GM19463 (cell line): Measurements from ENCODE around the gene CABLES1.
"Not testable (repeated sequence)": the region's sequence is repeated elsewhere in the genome, so short reads cannot be mapped to it uniquely, and the experiment has no call there.

Experiments used
- ATAC-seq: cut with Tn5 transposase; IDR thresholded peaks from one replicate; pipeline ENCODE4 v1.9.1; 2021; ENCODE audit warnings: mild to moderate bottlenecking, moderate library complexity; ENCODE audit not compliant: unreplicated experiment

CABLES1 gene

GRCh38 chr18:23259701-23260681 is 124.7 kb downstream of the CABLES1 start:
- ATAC-seq: peak; percentile 70

GRCh38 chr18:23260926-23261590 is 125.8 kb downstream of the CABLES1 start:
- ATAC-seq: no peak

GRCh38 chr18:23263551-23264235 is 128.4 kb downstream of the CABLES1 start:
- no peak for ATAC-seq

- no peak for ATAC-seq
These were observed 130.6 kb downstream of the CABLES1 start for GRCh38 chr18:23265682-23266399.

- peak; percentile 67 for ATAC-seq
These were observed 131.6 kb downstream of the CABLES1 start for GRCh38 chr18:23266717-23267446.

- no peak for ATAC-seq
These were observed 132.1 kb downstream of the CABLES1 start for GRCh38 chr18:23267447-23267776.

GRCh38 chr18:23268641-23269040 is 133.4 kb downstream of the CABLES1 start:
- no peak for ATAC-seq

- ATAC-seq: not testable (repeated sequence)
These were observed 133.8 kb downstream of the CABLES1 start for GRCh38 chr18:23269068-23269467.

GRCh38 chr18:23269928-23270327 is 134.6 kb downstream of the CABLES1 start:
- no peak for ATAC-seq

- ATAC-seq: no peak
These were observed 135.8 kb downstream of the CABLES1 start for GRCh38 chr18:23270986-23271680.

- no peak for ATAC-seq
These were observed 137.4 kb downstream of the CABLES1 start for GRCh38 chr18:23272498-23273232.

GRCh38 chr18:23273443-23273966 is 138.2 kb downstream of the CABLES1 start:
- ATAC-seq: no peak

- no peak for ATAC-seq
These were observed 139.6 kb downstream of the CABLES1 start for GRCh38 chr18:23274638-23275482.

GRCh38 chr18:23276451-23276850 is 141.2 kb downstream of the CABLES1 start:
- no peak for ATAC-seq

- ATAC-seq: no peak
These were observed 142.1 kb downstream of the CABLES1 start for GRCh38 chr18:23277399-23277798.

- no peak for ATAC-seq
These were observed 144.6 kb downstream of the CABLES1 start for GRCh38 chr18:23279931-23280330.

- no peak for ATAC-seq
These were observed 145.6 kb downstream of the CABLES1 start for GRCh38 chr18:23280844-23281243.
